HG02852 (cell line): ENCODE results near the gene SIX3.

Source experiments
- ATAC-seq: cut with Tn5 transposase; IDR thresholded peaks from one replicate; pipeline ENCODE4 v1.9.1; 2021; ENCODE audit warnings: mild to moderate bottlenecking, moderate library complexity; ENCODE audit not compliant: unreplicated experiment

The SIX3 gene

DNA sequence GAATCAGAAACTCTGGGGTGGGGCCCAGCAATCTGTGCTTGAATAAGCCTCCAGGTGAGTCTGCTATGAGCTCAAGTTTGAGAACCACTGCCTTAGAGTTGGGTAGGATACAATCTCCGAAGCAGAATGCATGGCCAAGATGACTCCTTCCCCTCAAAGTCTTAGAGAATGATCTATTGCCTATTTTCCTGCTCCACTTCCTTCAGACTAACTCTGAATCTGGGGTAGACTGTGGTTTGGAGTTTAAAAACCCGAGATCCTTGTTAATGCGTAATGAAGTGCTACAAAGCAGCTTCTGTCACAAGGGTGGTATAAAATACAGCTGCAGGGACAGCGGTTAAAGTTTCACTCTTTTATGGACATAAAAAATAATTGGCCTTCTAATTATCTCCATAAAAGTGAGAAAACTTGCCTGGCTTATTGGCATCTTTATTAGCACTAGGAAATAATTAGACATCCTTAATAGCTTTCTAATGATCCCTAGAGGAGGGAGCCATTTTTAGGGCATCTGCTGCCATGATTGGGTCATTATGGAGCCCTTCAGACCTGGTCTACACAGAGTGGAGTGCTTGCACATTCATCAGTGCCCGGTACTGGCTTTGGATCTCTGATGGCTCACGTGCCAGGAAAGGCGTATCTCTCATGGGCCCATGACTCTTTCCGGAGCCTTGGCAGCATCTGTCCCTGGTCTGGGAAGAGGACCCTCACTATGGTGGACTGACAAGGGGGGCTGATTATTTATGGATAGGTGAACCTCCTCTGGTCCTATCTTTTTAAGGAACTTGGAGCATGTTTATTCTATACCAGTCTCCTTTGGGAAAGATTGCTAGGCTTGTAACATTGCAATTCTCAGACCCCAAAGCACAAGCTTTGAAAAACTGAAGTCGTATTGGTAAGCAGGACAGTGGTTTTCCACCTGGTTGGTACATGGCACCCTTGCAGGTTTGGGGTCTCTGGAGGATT is 39.5 kb downstream of the SIX3 start:
- no peak for ATAC-seq

DNA sequence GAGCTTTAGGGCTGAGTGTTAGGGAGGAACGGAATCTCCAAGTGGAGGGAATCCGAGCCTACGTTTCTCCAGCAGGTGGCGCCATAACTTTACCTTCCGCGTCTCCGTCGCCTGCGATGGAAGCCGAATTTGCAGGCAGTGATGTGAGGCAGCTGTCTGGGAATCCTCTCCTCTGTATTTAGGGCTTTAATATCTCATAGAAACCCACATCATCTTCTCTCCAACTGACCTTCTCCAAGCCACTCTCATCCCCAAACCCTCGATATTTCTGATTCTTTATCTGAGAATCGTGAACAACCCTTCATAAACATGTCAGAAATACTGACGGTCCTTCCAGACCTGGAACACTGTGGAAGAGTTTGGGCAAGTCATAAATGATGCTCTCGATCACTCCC is 40.2 kb downstream of the SIX3 start:
- ATAC-seq, result no peak

DNA sequence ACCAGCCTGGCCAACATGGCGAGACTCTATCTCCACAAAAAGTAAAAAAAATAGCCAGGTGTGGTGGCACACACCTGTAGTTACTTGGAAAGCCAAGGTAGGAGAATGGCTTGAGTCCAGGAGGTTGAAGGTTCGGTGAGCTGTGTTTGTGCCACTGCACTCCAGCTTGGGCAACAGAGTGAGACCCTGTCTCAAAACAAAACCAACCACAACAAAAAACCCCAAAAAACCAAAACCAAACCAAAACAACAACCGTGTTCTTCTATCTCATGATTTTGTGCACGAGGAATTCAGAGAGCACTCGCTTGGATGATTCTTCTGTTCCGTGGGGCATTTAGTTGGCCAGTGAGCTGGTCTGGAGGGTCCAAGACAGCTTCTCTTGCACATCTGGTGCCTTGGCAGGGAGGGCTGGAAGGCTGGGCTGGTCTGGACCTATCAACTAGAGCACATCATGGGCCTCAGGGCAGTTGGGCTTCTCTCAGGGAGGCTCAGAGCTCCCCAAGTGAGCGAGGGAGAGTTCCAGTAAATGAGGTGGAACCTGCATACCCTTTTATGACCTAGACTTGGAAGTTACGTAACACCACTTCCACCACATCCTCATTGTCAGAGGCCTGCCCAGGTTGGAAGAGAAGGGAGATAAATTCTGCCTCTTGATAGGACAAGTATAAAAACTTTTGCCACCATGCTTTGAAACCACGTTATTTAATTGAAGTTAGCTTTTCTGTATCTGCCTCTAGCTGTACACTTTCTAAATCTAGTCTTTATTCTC is 42.5 kb downstream of the SIX3 start:
- ATAC-seq, result no peak

DNA sequence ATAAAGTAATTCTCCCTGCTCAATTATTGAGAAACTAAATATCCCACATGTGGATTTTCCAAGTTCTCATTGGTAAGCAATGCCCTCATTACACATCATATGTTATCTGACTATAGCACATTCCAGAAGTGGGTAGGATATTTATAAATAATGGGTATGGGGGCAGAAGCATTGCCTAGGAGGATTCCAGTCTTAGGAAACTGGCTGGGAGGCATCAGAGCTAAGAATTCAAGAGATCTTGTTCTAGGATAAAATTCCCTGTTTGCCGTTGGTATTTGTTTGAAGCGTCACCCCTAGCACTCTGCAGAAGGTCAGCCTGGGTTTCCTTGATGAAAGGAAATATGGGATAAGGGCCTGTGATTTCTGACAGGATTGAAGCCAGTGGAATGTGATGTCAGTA is 47.7 kb downstream of the SIX3 start:
- ATAC-seq, result no peak

DNA sequence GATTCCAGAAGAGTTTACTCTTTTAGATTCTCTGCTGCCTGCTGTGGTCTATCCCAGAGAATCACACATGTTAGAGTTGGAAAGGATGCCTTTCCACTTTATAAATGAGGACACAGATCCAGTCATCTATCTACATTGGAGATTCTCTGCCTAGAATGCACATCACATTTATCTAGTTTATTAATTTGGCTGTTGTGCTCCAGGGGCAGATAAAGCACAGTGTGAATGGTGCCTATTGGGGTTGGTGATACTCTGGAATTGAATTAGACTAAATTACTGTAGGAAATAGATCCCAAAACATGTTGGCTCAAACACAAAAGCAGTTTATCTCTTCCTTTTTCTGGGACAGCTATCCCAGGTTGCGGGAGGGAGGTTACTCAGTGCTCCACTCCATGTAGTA is 52.9 kb downstream of the SIX3 start:
- ATAC-seq, result no peak
